Stimulated activated CD8-positive, alpha-beta memory T cell treated with anti-CD3 and anti-CD28 coated beads, Interleukin-15, amount 100 ng/mL, for 1 hour (primary cell): ENCODE measurements around the gene TUBB4B.

Experiments
- DNase-seq: peaks from one replicate; pipeline ENCODE4 v3.0.0-alpha.2; 2020; ENCODE audit warnings: low read depth

Gene TUBB4B

GRCh38 chr9:137240841-137241489, at the start of gene TUBB4B:
TSS of gene TUBB4B (plus strand) at chr9:137241287. CDS start at chr9:137241361, 74 bp downstream.
- DNase-seq, result peak; percentile 95

- no peak for DNase-seq
Measured at GRCh38 chr9:137191691-137192447, 49.2 kb upstream of the TUBB4B start.

GRCh38 chr9:137192448-137192780, 48.7 kb upstream of the TUBB4B start:
- DNase-seq, result no peak

- DNase-seq, result no peak
Measured at GRCh38 chr9:137192859-137193258, 48.2 kb upstream of the TUBB4B start.

GRCh38 chr9:137193771-137194170, 47.3 kb upstream of the TUBB4B start:
- no peak for DNase-seq

GRCh38 chr9:137194388-137194787, 46.7 kb upstream of the TUBB4B start:
- DNase-seq, result no peak

GRCh38 chr9:137194909-137195308, 46.2 kb upstream of the TUBB4B start:
- DNase-seq, result no peak

- no peak for DNase-seq
Measured at GRCh38 chr9:137195525-137196220, 45.4 kb upstream of the TUBB4B start.

- DNase-seq, result no peak
Measured at GRCh38 chr9:137198051-137198901, 42.8 kb upstream of the TUBB4B start.

GRCh38 chr9:137198902-137199283, 42.2 kb upstream of the TUBB4B start:
- no peak for DNase-seq

- no peak for DNase-seq
Measured at GRCh38 chr9:137199411-137200121, 41.5 kb upstream of the TUBB4B start.

GRCh38 chr9:137200311-137201204, 40.5 kb upstream of the TUBB4B start, which contains the start of gene TPRN:
TSS of gene TPRN (minus strand) at chr9:137200741. CDS start at chr9:137200711, 30 bp downstream.
- peak; percentile 97 for DNase-seq

GRCh38 chr9:137201205-137201868, 39.8 kb upstream of the TUBB4B start:
- DNase-seq, result no peak

- no peak for DNase-seq
Measured at GRCh38 chr9:137202966-137203365, 38.1 kb upstream of the TUBB4B start.

GRCh38 chr9:137204731-137205125, 36.4 kb upstream of the TUBB4B start:
- DNase-seq, result no peak

GRCh38 chr9:137205126-137206069, 35.7 kb upstream of the TUBB4B start, which contains the start of the genes NDOR1 and TMEM203:
TSS of gene NDOR1 (plus strand) at chr9:137205700. CDS start at chr9:137205778, 78 bp downstream.
TSS of gene TMEM203 (minus strand) at chr9:137205648. CDS start at chr9:137205414, 234 bp downstream.
- DNase-seq, result peak; percentile 89

GRCh38 chr9:137206602-137207001, 34.5 kb upstream of the TUBB4B start:
- DNase-seq, result no peak

- no peak for DNase-seq
Measured at GRCh38 chr9:137211532-137211931, 29.6 kb upstream of the TUBB4B start.
